ENCODE data around the gene CALML6. TPM values are rescaled to one million over a fixed set of nuclear protein-coding genes. Genes with fewer than 3 reads are reported as not detected.
A peak's percentile ranks its signal among the peaks of the same experiment; 100 is the strongest.

The CALML6 gene
- total and polyA plus RNA-seq, 2 experiments from 2014 or later, result 0.87 TPM; not detected in 1

- Mint-ChIP-seq H3K9me3 (peaks cover 3% of the 10 kb centered on the region; the same call in 1 of the 3 replicates), H3K4me3 (no peak overlapping the region), H3K27me3 (ENCODE audit: insufficient read depth, low read depth, poor library complexity) (peaks cover 15% of the 10 kb centered on the region), H3K36me3 (ENCODE audit: low read depth) (no peaks in the 10 kb centered on the region; the same call in 2 of the 3 replicates), H3K4me1 (peaks cover 26% of the 10 kb centered on the region), H3K27ac (no peak overlapping the region)
- TF ChIP-seq STAT1 (IDR thresholded peaks at IDR 0.05; ENCODE audit: unreplicated experiment) (no peak), JUNB (IDR thresholded peaks at IDR 0.05; ENCODE audit: unreplicated experiment) (no peak), CREB1 (CRISPR knock-in tag; IDR thresholded peaks at IDR 0.05; ENCODE audit: low read depth) (no peak), ZNF114 (CRISPR knock-in tag; IDR thresholded peaks at IDR 0.05) (no peak), ZNF331 (CRISPR knock-in tag; IDR thresholded peaks at IDR 0.05; ENCODE audit: low read depth) (no peak), POLR2AphosphoS5 (IDR thresholded peaks at IDR 0.05; ENCODE audit: low read depth) (no peak), ETS1 (IDR thresholded peaks at IDR 0.05) (no peak)
- H3K27me3 ChIP-seq (ENCODE audit: insufficient read depth), result no peaks in the 10 kb centered on the region
- no peak for DNase-seq (ENCODE audit: low spot score)
- no peaks in the 10 kb centered on the region for H3K9me2 ChIP-seq (ENCODE audit: insufficient read depth)
- H3K79me2 ChIP-seq (replicated peaks; ENCODE audit: insufficient read depth), result no peaks in the 10 kb centered on the region
- peaks cover 5% of the 10 kb centered on the region; the same call in 1 of the 2 replicates for H3K4me1 ChIP-seq (ENCODE audit: insufficient read depth)
- H3K27ac ChIP-seq (ENCODE audit: low read depth), result no peak overlapping the region
- no peak overlapping the region for H2AFZ ChIP-seq
- H3K4me2 ChIP-seq, result no peak overlapping the region
- ATAC-seq, result no peak
- peaks cover 10% of the 10 kb centered on the region for H3F3A ChIP-seq (replicated peaks; ENCODE audit: low read depth)
- H3K36me3 ChIP-seq (ENCODE audit: insufficient read depth), result no peaks in the 10 kb centered on the region
- no peak overlapping the region for H3K4me3 ChIP-seq
- no peaks in the 10 kb centered on the region for H4K20me1 ChIP-seq (replicated peaks; ENCODE audit: insufficient read depth)
Observed at GRCh38 chr1:1963570-1963969, 48.5 kb downstream of the CALML6 start.

DNA sequence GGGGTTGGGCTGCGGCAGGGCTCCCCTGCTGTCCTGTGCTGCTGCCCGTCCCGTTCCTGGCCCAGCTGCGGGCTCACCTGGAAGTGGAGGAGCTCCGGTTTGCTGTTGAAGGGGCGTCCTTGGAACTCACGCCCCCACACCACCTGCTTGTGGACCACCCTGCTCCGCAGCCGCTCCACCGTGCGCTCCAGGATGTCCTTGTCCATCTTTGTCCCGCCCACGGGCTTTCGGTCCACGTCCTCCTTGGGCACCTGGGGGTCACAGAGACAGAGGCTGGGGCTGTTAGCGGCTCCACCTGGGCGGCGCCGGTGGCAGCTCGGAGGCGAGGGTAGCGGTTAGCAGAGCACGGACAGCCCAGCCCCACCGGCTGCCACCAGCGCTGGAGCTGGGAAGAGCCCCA is 49.8 kb downstream of the CALML6 start:
- Histone ChIP-seq H2AFZ (0 out of 2 replicates have a peak overlapping the region, but pooled peaks have one; percentile 38), H3K9me2 (ENCODE audit: insufficient read depth) (no peaks in the 10 kb centered on the region), H3K27ac (ENCODE audit: low read depth) (no peak overlapping the region), H3K79me2 (replicated peaks; ENCODE audit: insufficient read depth) (no peaks in the 10 kb centered on the region), H3F3A (replicated peaks; ENCODE audit: low read depth) (peaks cover 10% of the 10 kb centered on the region), H3K27me3 (ENCODE audit: insufficient read depth) (no peaks in the 10 kb centered on the region), H3K36me3 (ENCODE audit: insufficient read depth) (no peaks in the 10 kb centered on the region), H4K20me1 (replicated peaks; ENCODE audit: insufficient read depth) (no peaks in the 10 kb centered on the region), H3K4me1 (ENCODE audit: insufficient read depth) (peaks cover 5% of the 10 kb centered on the region; the same call in 1 of the 2 replicates), H3K4me3 (no peak overlapping the region), H3K4me2 (no peak overlapping the region)
- no peak overlapping the region for H3K4me3 Mint-ChIP-seq
- H3K27me3 Mint-ChIP-seq (ENCODE audit: insufficient read depth, low read depth, poor library complexity), result peaks cover 11% of the 10 kb centered on the region
- H3K36me3 Mint-ChIP-seq (ENCODE audit: low read depth), result no peaks in the 10 kb centered on the region; the same call in 2 of the 3 replicates
- H3K9me3 Mint-ChIP-seq, result peaks cover 3% of the 10 kb centered on the region; the same call in 1 of the 3 replicates
- H3K27ac Mint-ChIP-seq, result no peak overlapping the region
- peaks cover 23% of the 10 kb centered on the region for H3K4me1 Mint-ChIP-seq
- no peak for ATAC-seq
- DNase-seq (ENCODE audit: low spot score), result no peak
- TF ChIP-seq EZH2phosphoT487 (IDR thresholded peaks at IDR 0.05; ENCODE audit: unreplicated experiment), result no peak
- no peak for TF ChIP-seq ZNF331 (CRISPR knock-in tag; IDR thresholded peaks at IDR 0.05; ENCODE audit: low read depth)
- TF ChIP-seq CREB1 (CRISPR knock-in tag; IDR thresholded peaks at IDR 0.05; ENCODE audit: low read depth), result no peak
- TF ChIP-seq EZH2 (IDR thresholded peaks at IDR 0.05; ENCODE audit: low read depth, unreplicated experiment), result no peak
- TF ChIP-seq ZNF462 (CRISPR knock-in tag; IDR thresholded peaks at IDR 0.05), result no peak
- TF ChIP-seq POLR2AphosphoS5 (IDR thresholded peaks at IDR 0.05; ENCODE audit: low read depth), result no peak
- TF ChIP-seq REST (IDR thresholded peaks at IDR 0.05; ENCODE audit: unreplicated experiment), result no peak

Measured in GM23338 (cell line).